ENCODE measurements around the gene ATP8B2. TPM values are rescaled to one million over a fixed set of nuclear protein-coding genes. Genes with fewer than 3 reads are reported as not detected.
"Not testable (repeated sequence)": the region's sequence is repeated elsewhere in the genome, so short reads cannot be mapped to it uniquely, and the experiment has no call there.

Gene ATP8B2
- total RNA-seq, 4 donors from 2014 or later = 18.6 to 56.9 (median 31.8) TPM

DNA sequence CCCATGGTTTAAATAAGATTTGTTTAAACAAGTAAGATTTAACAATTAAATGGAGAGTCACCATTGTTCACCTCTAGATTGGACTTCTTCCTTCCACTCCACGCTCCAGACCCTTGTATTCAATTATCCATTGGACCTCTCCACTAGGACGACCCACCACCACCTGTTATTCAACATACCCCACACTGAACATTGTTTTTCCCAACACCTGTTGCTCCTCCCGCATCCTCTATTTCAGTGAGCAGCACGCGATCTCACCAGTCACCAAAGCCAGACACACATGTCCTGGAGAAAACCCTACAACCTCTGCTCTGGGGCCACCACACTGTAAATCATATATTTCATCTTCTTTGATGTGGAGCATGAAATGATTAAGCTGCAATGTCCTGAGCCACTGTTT, 28.6 kb downstream of the ATP8B2 start:
- Histone ChIP-seq H3K4me3 (no peak overlapping the region), H3K36me3 (peaks cover 0 to 3% (median 0%) of the 10 kb centered on the region in 3 donors), H3K9me3 (no peaks in the 10 kb centered on the region), H3K27ac (peak overlapping the region in 3 of 4 donors; percentile 32 to 89 (median 88)), H3K27me3 (no peaks in the 10 kb centered on the region), H3K4me1 (peaks cover 5 to 38% (median 10%) of the 10 kb centered on the region in 4 donors)
- TF ChIP-seq CTCF (IDR thresholded peaks at IDR 0.05) = no peak
- no peak for TF ChIP-seq POLR2A (IDR thresholded peaks at IDR 0.05)
- no peak for DNase-seq

DNA sequence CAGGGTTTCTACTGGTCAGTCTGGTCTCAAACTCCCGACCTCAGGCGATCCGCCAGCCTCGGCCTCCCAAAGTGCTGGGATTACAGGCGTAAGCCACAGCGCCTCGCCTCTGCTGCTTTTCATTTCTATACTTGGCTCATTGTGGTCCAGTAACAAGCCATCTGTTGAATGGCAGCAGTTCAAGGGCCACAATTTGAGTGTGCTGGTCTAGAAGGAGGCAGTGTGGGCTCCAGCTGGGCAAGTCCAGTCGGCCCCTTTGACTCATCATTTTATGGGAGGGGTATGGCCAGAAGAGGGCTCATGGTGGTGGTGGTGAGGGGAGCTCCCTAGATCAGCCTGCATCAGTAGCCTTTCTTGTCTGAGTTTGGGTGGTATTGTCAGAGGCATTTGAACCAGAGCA, 33.2 kb downstream of the ATP8B2 start:
- Histone ChIP-seq H3K4me1 (peaks cover 0 to 14% (median 0%) of the 10 kb centered on the region in 4 donors), H3K9me3 (no peaks in the 10 kb centered on the region), H3K4me3 (no peak overlapping the region), H3K27me3 (no peaks in the 10 kb centered on the region), H3K36me3 (no peaks in the 10 kb centered on the region), H3K27ac (no peak overlapping the region)
- TF ChIP-seq POLR2A (IDR thresholded peaks at IDR 0.05) (no peak), CTCF (IDR thresholded peaks at IDR 0.05) (no peak)
- DNase-seq = no peak

- TF ChIP-seq CTCF (IDR thresholded peaks at IDR 0.05) (no peak), POLR2A (IDR thresholded peaks at IDR 0.05) (no peak)
- no peaks in the 10 kb centered on the region for H3K36me3 ChIP-seq
- H3K4me1 ChIP-seq = no peaks in the 10 kb centered on the region
- no peak for DNase-seq
- H3K27ac ChIP-seq = no peak overlapping the region
- no peaks in the 10 kb centered on the region for H3K27me3 ChIP-seq
- H3K9me3 ChIP-seq = no peaks in the 10 kb centered on the region
- H3K4me3 ChIP-seq = no peak overlapping the region
These were observed 35.0 kb downstream of the ATP8B2 start for GRCh38 chr1:154360288-154360687.

GRCh38 chr1:154360881-154361280, 35.6 kb downstream of the ATP8B2 start:
- not testable (repeated sequence) for H3K9me3 ChIP-seq, H3K4me3 ChIP-seq, H3K4me1 ChIP-seq, H3K27me3 ChIP-seq, H3K27ac ChIP-seq, DNase-seq, H3K36me3 ChIP-seq

DNA sequence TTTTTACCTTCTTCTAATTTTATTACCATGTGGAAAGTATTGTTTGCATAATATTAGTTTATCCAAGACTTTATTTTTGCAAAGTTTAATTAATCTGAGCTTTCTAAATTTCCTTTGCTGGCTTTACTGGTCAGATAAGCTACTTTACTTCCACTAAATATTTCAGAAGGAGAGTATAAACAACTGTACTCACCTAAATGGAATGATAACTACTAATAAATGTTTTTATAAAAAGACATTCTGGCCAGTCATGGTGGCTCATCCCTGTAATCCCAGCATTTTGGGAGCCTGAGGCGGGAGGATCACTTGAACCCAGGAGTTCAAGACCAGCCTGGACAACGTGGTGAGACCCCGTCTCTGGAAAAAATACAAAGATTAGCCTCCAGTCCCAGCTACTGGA, 36.0 kb downstream of the ATP8B2 start:
- Histone ChIP-seq H3K4me3 (no peak overlapping the region), H3K9me3 (no peaks in the 10 kb centered on the region), H3K27me3 (no peaks in the 10 kb centered on the region), H3K27ac (no peak overlapping the region), H3K36me3 (no peaks in the 10 kb centered on the region), H3K4me1 (no peaks in the 10 kb centered on the region)
- DNase-seq = no peak
- TF ChIP-seq POLR2A (IDR thresholded peaks at IDR 0.05) = no peak
- no peak for TF ChIP-seq CTCF (IDR thresholded peaks at IDR 0.05)

DNA sequence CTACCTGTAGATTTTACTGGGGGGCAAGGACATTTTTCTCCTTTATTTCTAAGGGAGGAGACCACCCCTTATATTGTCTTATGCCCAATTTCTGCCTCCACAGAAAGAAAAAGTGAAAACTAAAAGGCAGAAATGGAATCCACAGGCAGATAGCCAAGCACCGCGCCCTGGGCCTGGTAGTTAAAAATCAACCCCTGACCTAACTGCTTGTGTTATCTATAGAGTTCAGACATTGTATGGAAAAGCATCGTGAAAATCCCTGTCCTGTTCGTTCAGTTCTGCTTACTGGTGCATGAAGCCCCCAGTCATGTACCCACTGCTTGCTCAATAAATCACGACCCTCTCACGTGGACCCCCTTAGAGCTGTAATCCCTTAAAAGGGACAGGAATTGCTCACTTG, 46.1 kb downstream of the ATP8B2 start:
- H3K27ac ChIP-seq = no peak overlapping the region
- no peak for DNase-seq

GRCh38 chr1:154373777-154374357, 48.5 kb downstream of the ATP8B2 start:
- not testable (repeated sequence) for H3K36me3 ChIP-seq, H3K27ac ChIP-seq, H3K4me1 ChIP-seq, H3K27me3 ChIP-seq, H3K9me3 ChIP-seq, DNase-seq, H3K4me3 ChIP-seq

More for the DNA sequence above, 46.1 kb downstream of the ATP8B2 start:
- Histone ChIP-seq H3K4me3 (no peak overlapping the region), H3K27me3 (no peaks in the 10 kb centered on the region), H3K36me3 (no peaks in the 10 kb centered on the region), H3K4me1 (no peaks in the 10 kb centered on the region), H3K9me3 (no peaks in the 10 kb centered on the region)
- TF ChIP-seq POLR2A (IDR thresholded peaks at IDR 0.05) = no peak
- TF ChIP-seq CTCF (IDR thresholded peaks at IDR 0.05) = no peak

All from Peyer's patch (tissue), 4 donors.